GM19238 (cell line): ENCODE results near the gene DEPDC1B.
"Not testable (repeated sequence)": the region's sequence is repeated elsewhere in the genome, so short reads cannot be mapped to it uniquely, and the experiment has no call there.

Experiments used
- DNase-seq: peaks from one replicate; pipeline ENCODE4 v3.0.0; 2011; ENCODE audit warnings: low spot score; ENCODE audit not compliant: insufficient read length

DEPDC1B gene

DNA sequence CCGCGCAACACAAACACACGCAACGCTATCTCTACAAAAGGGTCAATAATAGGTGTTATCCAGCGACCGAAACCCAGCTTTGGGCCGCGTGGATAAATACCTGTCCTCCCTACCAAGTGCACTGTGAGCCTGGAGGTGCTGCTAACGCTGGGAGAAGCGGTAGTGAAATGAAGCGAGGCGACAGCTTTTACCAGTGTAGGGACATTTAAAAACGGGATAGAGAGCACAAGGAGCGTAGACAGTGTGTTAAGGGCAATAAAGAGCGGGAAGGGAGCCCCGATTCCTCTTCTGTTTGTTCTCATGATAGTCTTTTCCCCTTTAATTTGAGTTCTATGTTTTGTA is 421 bp upstream of the DEPDC1B start:
- no peak for DNase-seq

DNA sequence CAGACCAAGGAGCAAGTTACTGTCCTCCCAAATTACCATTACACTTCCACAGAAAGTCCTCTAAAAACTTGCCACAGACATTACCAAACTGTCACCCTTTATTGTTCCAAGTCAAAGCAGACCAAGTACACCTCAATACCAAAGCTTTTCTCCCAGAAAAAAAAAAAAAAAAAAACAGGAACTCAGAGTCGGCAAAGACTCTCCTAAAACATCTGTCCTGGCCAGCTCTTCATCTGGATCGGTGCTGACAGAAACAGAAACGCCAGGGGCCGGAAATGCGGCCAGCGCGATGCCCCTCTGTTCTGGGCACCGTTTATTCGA is 718 bp downstream of the DEPDC1B start:
- no peak for DNase-seq

DNA sequence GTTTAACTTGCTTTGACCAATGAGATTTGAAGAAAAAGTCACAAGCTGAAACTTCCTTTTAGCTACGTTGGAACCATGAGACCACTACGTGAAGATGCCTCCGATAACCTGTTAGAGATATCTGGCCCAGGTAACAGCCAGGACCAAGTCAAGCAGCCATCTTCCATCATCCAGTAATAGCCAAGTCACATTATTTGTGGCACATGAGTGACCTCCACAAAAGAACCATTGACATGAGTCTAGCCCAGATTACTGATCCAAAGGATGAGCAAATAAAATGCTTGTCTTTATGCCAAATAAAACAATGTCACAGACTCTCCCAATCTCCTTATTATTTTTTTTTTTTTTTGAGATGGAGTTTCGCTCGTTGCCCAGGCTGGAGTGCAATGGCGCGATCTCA is 1.6 kb downstream of the DEPDC1B start:
- DNase-seq: no peak

DNA sequence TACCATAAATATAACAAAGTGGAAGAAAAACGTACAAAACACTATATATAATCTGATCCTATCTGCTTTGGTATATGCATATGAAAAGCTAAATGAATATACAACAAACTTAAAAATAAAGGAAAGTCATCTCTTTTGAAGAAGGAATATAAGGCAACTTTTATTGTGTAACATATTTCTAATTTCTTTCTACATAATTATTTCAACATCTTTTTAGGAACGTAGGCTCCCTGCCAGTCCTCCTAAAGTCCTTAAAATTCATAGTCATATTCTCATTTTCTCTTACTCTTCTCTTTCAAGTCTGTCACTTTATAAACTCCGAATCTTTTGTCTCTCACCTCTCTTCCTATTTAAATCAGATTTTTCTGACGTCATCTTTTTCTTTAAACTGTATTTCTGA is 9.6 kb downstream of the DEPDC1B start:
- DNase-seq: no peak

DNA sequence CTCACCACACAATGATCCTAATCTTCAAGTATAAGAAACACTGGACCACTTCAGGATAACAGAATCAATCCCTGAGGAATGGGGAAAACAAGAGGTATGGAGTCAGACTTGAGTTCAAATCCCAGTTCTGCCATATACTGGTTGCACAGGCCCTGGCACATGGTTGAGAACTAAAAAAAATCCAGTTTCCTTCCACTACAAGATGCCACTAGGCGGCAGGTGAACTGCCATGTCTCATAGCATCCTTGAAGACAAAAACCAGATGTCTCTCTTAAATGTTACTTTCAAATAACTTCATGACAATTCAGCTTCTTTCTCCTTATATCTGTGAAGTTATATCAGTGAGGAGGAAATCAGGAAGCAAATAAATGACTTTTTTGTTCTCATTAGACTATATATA is 11.0 kb downstream of the DEPDC1B start:
- DNase-seq: no peak

DNA sequence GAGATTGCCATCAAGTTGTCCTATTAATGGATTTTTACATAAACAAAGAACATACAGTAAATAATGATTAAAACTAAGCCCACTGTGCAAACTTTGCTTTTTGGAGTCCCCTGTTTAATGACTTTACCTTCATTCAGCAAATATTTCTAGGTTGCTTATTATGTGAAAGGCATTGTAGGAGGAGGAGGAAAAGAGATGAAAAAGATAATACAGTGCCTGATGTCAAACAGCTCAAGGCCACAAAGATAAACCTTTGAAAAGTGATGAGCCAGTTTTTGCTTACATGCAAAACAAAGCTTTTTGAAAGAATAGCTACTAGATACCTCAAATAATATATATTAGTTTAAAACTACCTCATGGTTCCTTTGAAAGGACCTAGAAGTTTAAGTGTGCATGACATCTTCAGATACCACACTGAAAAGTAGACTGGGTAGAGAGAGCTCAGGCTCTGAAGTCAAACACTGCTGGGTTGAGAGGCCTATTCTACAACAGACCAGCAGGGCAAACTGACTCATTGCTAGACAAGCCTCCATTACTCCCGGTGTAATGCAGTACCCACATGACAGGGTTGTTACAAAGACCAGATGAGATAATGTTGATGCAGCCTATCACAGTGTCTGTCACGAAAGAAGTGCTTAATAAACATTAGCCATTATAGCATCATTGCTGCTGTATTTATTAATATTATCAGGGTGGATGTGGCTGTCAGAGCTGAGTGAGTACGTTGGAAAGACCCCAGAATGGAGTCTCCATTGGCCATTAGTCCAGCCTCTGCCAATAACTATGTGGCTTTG is 11.8 kb downstream of the DEPDC1B start:
- no peak for DNase-seq

DNA sequence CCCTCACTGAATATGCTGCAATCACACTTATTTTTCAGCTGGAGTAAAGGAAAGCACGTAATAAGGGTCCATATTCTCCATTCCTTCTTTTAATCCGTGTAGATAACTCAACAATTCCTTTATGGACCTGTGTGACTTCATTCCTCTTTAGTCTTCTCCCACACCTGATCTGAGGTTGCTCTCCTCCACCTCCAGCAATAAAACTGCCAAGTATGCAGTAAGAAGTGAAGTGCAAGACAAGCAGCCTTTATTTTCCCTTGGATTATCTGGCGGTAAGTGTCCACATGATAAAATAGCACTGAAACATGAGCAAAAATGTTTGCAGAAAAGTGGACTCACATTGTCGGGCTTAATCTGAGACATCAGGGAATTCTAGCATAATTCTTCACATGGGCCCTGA is 13.8 kb downstream of the DEPDC1B start:
- no peak for DNase-seq

DNA sequence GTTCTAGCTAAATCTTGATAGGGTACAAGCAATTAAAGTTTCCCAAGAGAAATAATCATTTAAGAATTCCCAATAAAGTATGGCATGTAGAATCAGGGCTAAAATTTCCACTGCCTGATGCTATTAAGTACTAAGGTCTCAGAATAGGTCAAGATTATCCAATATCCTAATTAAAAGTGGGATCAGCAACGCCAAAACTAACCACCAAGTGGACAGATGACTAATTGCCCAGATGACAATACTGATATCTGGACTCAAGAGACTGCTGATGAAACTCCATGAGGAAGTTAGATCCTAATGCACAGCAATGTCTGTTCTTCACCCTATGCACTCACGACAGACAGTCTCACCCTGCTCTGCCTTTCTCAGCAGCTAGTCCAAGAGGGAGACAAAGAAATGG is 14.3 kb downstream of the DEPDC1B start:
- no peak for DNase-seq

DNA sequence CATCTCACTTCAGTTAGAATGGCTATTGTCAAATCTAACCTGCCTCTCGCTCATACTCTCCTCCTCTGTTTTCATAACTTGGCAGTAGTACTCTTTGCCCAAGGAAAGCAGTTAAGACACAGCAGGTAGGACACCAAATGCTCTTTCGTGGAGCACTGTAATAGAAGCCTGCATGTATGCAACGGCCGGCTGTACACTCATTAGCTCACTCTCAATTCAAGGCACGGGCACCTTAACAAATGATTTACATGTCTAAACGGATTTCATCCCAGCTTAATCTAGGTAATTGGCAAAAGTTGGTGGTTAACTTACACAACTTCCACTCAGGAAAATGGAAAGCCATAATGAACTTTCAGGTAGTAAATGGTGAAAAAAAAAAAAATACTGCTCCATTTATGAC is 14.9 kb downstream of the DEPDC1B start:
- DNase-seq: no peak

DNA sequence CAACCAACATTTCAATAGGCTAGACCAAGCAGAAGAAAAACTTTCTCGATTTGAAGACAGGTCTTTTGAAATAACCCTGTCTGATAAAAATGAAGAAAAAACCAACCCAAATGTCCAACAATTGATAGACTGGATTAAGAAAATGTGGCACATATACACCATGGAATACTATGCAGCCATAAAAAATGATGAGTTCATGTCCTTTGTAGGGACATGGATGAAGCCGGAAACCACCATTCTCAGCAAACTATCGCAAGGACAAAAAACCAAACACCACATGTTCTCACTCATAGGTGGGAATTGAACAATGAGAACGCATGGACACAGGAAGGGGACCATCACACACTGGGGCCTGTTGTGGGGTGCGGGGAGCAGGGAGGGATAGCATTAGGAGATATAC is 18.0 kb downstream of the DEPDC1B start:
- not testable (repeated sequence) for DNase-seq

DNA sequence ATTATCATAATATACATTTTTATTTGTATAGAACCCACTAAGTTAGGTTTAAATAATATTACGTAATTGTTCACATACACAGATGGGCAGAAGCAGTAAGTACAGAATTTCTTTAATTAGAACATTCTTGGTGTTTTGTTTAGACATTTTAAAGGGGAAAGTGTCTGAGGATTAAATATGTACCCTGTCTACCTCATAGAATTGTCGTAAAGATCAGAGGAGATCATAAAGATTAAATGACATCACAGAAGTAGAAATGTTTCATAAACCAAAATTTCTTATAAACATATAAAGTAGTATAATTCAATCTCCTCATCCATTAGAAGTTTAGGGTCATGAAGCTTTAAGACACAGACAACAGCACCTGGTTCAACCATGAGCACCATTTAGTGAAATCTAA is 20.1 kb downstream of the DEPDC1B start:
- DNase-seq: no peak

DNA sequence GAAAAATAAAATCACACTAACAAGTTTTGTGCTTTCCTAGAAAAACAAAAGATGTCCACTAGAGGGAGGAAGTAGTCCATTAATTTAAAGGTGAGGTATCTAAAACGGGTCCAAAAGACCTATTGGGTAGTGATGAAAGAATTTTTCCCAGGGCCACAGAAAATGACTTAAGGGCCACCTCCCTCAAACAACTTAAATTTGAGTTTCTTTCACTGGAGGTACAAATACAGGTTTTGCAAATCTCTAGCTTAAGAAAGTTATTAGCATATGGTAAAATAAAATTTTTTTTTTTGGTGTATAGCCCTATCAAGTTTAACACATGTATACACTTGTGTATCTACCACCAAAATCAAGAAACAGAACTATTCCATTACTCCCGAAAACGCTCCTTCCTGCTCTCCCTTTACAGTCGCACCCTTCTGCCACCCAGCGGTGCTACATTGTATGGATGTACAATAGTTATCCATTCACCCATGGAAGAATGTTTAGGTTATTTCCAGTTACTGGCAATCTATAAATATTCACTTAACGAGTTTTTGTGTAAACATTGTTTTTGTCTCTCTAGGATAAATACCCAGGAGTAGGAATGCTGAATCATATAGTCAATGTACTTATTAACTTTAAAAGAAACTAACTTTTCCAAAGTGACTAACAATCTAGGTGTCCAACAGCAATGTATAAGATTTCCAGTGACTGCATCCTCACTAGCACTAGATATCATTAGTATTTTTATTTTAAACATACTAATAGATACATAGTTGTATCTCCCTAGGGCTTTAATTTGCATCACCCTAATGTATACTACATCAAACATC is 21.9 kb downstream of the DEPDC1B start:
- no peak for DNase-seq

DNA sequence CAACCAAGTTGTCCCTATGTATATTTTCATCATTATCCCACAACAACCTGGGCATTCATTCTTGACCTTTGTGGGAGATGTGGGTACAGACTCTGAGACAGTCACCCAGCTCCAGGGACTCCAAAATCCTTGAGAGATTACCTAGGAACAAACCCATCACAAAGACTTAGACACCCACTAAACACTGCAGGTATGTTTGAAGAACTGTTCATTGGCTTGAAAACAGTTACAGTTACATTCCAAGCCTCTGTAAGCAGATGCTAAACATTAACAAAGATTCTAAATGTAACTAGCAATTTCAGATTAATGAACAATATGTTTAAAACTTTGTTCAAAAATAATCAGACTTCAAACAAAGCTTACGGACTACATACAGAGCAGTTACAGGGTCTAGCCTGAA is 24.7 kb downstream of the DEPDC1B start:
- no peak for DNase-seq

DNA sequence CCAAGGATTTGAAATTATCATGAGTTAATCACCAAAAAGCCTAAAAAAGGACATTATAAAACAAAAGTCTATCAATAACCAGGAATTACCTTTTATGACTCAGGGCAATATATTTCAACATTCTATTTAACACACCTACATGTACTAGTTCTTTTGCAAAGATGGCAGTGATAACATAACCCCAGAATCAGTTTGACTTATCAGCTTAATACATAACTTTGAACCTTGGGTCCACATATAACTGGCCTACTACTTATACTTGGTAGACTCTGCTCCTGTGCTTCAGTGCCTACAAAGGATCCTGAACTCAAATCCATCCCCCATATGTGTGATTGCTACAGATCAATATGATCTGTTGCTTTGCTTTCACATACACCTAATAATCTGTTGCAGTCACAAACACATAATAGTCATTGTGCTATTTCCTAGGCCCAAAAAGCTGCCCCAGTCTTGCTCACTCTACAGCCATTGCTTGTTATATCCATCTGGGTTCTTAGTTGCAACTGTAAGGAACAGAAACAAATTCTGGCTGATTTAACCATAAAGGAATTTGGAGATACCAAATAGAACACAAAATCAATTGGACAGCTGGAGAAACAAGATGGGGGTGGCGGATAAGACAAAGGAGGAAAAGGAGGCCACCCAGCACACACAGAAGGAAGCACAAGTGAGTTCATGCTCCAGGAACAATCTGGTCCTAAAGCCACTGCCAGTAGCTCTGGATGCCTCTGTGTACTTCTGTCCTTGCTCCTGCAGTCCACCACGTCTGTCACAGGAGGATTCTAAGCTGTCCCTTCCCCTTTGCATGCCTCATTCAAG is 25.5 kb downstream of the DEPDC1B start:
- no peak for DNase-seq

DNA sequence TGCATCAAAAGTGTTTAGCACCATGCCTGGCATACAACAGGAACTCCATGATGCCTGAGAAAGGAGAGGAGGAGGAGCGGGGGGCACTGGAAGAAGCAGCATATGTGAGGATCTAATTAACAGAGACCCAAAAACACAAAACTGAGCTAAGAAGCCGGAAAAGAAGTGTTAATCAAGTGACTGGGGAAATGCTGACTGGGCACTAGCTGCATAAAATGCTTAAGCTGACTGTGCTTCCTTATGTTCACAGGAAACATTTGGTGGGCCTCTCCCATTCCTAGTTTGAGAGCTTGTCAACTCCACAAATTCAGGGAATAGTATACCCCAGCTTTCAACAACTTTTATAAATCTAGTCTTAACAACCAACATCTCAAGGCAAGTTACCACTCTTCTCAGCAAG is 26.6 kb downstream of the DEPDC1B start:
- no peak for DNase-seq

DNA sequence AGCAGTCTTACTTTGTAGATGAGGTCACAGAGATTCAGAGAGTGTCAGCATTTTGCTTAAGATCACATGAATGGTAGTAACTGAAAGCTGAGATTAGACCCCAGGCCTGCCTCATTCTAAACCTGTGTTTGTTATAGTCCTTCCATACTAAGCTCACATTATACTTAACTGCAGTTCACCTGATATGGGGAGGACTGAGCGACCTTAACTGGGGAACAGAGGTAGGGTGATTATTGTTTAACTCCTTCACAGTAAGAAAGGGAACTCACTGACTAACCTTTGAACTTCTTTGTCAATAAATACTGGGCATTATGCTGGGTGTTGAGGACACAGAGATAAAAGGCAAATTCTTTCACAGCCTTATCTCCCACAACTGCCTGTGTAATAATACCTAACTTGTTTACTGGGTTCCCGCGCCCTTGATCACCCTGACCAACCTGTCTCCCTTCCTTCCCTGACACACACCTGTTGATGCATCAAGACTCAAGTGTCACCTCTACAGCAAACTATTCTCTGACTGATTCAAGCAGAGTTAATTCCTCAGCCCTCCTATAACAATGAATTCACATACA is 27.2 kb downstream of the DEPDC1B start:
- no peak for DNase-seq

DNA sequence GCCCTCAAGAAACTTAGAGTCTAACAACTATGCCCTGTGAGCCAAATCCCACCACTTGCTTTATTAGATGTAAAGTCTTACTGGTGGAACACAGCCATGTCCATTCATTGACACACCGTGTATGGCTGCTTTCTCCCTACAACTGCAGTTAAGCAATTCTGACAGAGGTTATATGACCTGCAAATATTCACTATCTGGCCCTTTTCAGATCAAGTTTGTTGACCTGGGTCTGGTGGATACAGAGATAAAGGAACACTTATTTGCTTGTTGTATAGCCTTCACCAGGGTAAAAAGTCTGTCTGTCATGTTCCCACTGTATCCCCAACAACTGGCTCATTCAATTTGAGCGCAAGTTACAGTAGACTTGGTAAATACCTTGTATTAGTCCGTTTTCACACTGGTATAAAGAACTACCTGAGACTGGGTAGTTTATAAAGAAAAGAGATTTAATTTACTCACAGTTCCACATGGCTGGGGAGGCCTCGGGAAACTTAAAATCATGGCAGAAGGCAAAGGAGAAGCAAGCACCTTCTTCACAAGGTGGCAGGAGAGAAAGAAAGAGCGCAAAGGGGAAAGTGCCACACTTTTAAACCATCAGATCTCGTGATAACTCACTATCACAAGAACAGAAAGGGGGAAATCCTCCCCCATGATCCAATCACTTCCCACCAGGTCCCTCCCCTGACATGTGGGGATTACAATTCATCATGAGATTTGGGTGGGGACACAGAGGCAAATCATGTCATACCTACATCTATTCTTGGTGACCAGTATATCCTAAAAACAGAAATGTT is 27.9 kb downstream of the DEPDC1B start:
- no peak for DNase-seq

DNA sequence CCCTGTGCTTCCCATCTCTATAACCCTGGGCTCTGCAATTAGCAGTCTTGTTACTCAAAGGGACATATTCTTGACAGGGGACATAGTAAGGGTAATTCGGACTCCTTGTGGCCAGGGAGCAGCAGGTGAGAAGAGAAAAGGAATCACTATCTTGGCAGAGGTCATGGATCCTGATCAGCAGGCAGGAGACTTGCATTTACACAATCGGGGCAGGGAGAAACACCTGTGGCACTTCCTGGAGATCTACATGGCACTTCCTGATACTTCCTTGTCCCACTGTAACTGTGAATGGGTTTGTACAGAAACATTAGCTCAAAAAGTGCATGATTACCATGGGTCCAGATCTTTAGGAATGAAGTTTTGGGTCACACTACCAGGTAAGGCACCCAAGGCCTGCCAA is 29.2 kb downstream of the DEPDC1B start:
- DNase-seq: no peak

DNA sequence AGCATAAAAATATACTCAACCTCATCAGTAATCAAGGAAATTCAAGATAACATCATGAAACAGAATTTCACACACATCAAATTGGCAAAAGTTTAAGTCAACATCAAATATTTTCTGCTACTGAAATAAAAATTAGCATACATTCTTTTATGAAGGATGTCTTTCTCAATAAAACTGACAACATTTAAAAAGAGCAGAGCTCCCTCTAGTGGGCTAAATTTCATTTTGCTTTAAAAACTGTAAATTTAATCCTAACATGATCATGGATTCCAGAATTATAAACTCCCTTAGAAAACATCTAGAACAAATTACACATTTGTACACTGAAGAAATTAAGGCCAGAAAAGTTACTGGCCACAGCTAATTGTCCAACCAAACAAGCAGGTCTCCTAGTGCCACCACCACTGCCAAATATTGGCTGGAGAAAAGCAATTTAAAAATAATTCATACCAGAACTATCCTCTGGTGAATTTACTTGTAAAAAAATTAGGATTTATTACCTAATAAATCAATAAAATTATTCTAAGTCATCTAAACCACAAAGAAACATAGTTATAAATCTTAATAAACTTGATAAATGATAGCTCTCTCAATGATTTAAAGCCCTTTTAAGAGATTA is 31.2 kb downstream of the DEPDC1B start:
- no peak for DNase-seq

DNA sequence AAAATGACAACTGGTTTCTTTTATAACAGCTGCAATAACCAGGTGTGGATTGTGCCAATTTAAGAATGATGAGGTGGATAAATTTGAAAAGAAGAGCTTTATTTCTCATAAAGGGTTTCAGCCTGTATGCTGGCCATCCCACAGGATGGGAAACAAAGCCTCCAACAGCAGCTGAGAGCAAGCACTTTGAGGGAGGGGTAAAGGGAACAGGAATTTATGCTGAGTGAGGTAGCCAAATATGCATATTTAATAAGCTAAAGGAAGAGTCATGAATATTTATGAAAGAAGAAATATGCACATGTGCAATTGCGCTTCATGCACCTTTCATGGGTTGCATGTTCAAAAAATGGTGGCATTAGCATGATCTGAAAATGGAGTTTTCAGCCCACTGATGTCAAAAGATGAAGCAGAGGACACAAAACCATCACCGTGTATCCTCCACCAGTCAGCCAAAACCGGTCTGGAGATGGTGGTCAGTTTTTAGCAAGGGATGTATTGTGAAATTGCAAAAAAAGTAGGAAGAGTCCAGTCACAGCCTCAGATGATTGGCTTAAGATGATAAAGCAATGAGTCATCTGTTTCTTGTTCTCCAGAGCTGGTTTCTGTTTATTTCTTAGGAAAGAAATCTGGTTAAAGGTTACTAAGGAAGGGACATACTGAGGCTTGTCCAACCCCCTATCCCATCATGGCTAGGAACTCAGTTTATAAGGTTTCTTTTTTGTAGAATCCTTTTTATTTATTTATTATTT is 47.9 kb downstream of the DEPDC1B start:
- no peak for DNase-seq
